Stimulated activated CD8-positive, alpha-beta memory T cell treated with anti-CD3 and anti-CD28 coated beads, Interleukin-15, amount 100 ng/mL, for 1 hour (primary cell): Measurements from ENCODE around the gene BCL2.

Experiments
- DNase-seq: peaks from one replicate; pipeline ENCODE4 v3.0.0-alpha.2; 2020; ENCODE audit warnings: low read depth

BCL2 gene

DNA sequence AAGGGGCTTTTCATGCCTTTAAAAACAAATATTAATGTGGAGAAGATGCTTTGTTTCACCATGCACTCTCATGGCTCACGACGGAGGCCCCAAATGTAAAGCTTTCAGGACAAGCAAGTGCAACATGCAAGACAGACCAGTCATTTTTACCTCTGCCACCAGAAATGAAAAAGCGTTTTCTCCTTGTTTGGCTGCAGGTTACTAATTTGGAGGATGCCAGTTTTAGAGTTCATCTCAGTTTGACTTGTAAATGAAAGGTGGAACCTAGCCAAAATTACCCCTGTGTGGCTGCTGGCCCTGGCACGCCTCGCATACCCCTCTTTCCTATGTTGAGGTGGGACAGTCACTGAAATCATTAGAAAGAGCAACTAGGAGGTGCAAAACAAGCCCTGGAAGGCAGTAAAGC lies 138.6 kb downstream of the BCL2 start:
- DNase-seq = no peak

- DNase-seq = no peak
These were observed 139.2 kb downstream of the BCL2 start for GRCh38 chr18:63180321-63180720.

DNA sequence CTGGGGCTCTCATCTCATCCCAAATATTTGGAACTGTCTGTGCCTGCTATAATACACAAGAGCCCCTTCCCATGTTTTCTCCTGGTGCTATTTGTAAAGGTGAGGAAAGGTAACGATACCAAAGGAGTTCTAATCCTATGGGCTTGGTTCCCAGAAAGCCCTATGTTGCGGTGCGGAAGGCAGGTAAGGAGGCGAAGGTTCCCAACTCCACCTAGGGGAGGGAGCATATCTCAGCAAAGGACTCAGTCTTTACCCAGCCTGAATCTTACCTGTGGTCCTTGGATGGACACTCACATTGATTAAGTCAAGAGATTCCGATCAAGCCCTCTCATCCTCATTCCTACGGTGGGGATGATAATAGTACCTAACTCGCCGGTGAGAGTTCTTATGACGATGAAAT lies 140.1 kb downstream of the BCL2 start:
- no peak for DNase-seq

GRCh38 chr18:63178971-63179370 lies 140.6 kb downstream of the BCL2 start:
- DNase-seq = no peak

- no peak for DNase-seq
These were observed 141.4 kb downstream of the BCL2 start for GRCh38 chr18:63177919-63178821.

- DNase-seq = no peak
These were observed 142.3 kb downstream of the BCL2 start for GRCh38 chr18:63177259-63177658.

GRCh38 chr18:63175264-63175663 lies 144.3 kb downstream of the BCL2 start:
- no peak for DNase-seq

GRCh38 chr18:63173983-63174382 lies 145.6 kb downstream of the BCL2 start:
- DNase-seq = no peak

DNA sequence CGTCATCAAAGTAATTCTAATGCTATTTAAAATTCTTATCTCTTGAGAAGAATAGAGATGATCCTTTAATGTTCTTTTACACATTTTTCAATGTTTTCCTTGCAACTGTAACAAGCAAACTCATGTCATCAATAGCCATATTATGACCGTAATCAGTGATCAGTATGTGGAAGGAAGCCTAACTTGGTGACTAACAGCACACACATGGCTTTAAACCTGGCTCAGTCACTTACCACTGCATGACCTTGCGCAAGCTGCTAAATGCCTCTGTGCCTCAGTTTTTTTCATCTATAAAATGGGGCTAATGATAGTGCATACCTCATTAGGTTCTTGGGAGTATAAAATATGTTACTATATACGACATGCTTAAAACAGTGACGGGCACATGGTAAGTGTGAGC lies 149.7 kb downstream of the BCL2 start:
- no peak for DNase-seq

- no peak for DNase-seq
These were observed 151.3 kb downstream of the BCL2 start for GRCh38 chr18:63168287-63168686.

GRCh38 chr18:63166142-63166541 lies 153.4 kb downstream of the BCL2 start:
- no peak for DNase-seq

- DNase-seq = no peak
These were observed 155.2 kb downstream of the BCL2 start for GRCh38 chr18:63164396-63164795.

DNA sequence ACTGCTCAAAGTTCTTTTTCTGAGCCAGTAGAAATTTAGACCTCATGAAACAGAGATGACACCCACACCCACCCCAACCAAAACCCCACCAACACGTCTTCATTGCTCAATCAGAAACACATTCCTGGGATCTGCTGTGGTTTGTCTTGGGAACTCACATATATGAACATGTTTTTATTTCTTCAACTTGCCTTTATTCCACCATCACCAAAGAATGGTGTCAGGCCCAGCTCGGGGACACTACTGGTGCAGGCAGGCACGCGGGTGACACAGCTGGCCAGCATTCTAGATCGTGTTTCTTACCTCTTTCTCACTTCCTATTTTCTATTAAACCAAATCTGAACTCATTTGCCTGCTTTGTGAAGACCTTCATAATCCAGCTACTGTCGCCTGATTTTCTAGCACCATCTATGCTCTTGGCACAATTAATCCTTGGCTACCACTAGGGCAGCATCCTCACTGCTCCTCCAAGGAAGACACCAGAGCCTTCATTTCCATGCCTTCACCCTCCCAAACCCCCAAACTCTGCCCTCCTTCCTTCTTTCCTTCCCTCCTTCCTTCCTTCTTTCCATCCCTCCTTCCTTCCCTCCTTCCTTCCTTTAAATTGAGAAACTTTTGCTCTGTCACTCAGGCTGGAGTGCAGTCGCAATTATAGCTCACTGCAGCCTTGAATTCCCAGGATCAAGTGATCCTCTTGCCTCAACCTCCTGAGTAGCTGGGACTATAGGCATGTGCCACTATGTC lies 157.1 kb downstream of the BCL2 start:
- DNase-seq = no peak

DNA sequence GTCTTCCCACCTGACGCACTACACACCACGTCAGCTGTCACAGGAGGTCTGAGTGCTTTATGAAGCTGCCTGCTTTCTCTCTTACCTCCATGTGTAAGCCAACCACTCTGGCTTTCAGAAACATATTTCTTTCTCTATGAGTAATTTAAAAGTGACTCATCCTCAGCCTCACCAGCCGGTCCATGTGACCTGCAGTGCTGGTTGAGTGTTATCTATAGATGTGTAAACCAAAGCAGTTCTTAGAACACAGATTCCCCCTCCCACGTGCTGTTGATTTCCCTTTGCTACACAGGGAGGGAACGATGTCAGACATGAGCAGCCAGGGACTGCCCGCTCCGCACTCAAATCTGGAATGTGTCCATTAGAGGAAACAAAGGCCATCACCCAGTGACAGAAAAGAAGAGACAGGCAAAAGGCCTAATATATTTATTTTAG lies 157.8 kb downstream of the BCL2 start:
- peak; percentile 56 for DNase-seq

- DNase-seq = no peak
These were observed 158.4 kb downstream of the BCL2 start for GRCh38 chr18:63161032-63161760.

DNA sequence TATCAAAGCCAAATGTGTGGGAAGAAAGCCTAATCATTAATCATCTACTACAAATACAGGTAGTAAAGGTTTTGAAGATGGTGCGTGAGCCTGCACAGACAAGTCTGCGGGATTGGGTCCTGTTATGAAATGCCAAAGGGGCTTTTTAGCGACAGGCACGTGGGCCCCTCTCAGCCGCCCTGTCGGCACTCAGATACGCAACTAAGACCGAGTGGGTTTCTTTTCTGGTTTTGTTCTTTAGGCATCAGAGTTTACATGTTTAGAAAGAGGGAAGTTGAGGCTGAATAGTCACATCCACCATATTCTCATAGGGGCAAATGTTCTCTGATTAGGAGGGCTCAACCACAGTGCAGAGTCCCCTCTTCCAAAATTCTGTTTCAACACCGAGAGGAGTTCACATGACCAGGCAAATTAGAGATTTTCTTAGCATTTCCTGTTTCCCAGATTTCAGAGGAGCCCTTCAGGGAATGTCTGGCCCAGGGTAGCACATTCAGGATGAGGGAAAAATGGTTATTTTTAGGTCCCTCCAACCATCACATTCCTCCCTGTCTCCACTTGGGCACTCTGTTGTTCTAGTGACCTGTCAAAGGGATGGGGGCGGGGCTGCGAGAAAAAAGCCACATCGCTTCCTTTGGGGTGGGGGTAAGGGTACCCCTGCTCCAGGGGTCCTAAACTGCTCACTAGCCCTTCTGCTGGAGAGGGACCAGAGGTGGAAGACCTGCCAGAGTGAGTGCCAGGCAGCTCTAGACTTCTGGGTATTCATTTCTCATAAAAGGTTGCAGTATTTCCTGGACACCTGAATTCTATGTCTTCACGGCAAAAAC lies 159.2 kb downstream of the BCL2 start:
- no peak for DNase-seq

GRCh38 chr18:63159590-63159989 lies 160.0 kb downstream of the BCL2 start:
- no peak for DNase-seq

- no peak for DNase-seq
These were observed 160.8 kb downstream of the BCL2 start for GRCh38 chr18:63158676-63159291.

DNA sequence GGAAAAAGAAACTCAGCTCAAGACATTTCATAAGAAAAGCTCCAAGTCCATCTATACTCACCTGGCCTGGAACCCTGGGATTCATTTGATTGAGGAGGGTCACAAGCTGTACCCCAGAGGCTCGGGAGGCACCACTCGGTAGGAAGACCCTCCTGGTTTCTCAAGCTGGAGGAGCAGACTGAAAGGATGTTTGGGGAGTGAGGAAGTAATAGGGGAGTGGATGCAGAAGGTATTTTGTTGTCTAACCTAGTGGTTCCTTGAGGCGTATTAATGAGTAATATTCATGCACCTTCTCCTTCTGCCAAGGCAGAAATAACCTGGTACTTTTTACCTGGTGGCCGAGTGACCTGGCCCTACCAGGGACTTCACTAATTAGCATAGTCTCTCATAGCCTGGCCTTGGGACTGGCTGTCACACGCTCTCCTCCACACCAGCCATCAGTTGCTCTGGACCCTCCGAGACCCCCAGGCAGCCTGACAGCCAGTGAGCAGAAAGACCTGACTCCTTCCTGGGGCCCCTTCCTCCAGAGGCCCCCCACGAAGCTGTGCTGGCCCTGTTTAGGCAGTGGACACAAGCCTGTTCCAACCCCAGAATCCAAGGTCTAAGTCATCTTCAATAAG lies 161.4 kb downstream of the BCL2 start:
- no peak for DNase-seq

- no peak for DNase-seq
These were observed 162.1 kb downstream of the BCL2 start for GRCh38 chr18:63157293-63158011.
